K562 (cell line): ENCODE results near the gene MYL4. TPM values are rescaled to one million over a fixed set of nuclear protein-coding genes. Genes with fewer than 3 reads are reported as not detected.
A peak's percentile ranks its signal among the peaks of the same experiment; 100 is the strongest.

Source experiments
- CBFA2T2 ChIP-seq: fragments of 450-650 bp; conservative IDR thresholded peaks from 2 replicates; pipeline ENCODE4 v1.6.1; 2017; ENCODE audit warnings: mild to moderate bottlenecking
- CEBPG ChIP-seq, 3 experiments: fragments of 200-800 bp in 1 of 3; sonication (Bioruptor generic) in 1 of 3; sonication (generic) in 1 of 3; formaldehyde crosslinking in 1 of 3; IDR thresholded peaks in 2 of 3; conservative IDR thresholded peaks in 1 of 3; 2 replicates each; pipeline versions ENCODE4 v1.6.1 to v1.8.0; 2016 to 2022; ENCODE audit warnings: missing compliant biosample characterization in 2 of 3, missing genetic modification characterization in 2 of 3, mild to moderate bottlenecking in 1 of 3, missing genetic modification reagents in 1 of 3
- CSDE1 ChIP-seq, 2 experiments: fragments of 450-650 bp; IDR thresholded peaks; 2 replicates each; pipeline ENCODE4 v1.6.1; 2016; ENCODE audit warnings: mild to moderate bottlenecking in 1 of 2
- FOXM1 ChIP-seq, 2 experiments: fragments of 450-650 bp in 1 of 2; sonication (generic) in 1 of 2; formaldehyde crosslinking in 1 of 2; IDR thresholded peaks; 2 replicates each; pipeline versions ENCODE4 v1.6.1 to v1.9.0; 2017 to 2022; ENCODE audit warnings: low read depth in 2 of 2, mild to moderate bottlenecking in 2 of 2, missing genetic modification reagents in 1 of 2, moderate library complexity in 1 of 2
- HSF4 ChIP-seq: fragments of 250-450 bp; sonication (Bioruptor Pico); IDR thresholded peaks from 2 replicates; pipeline ENCODE4 v2.1.2; 2022; ENCODE audit warnings: mild to moderate bottlenecking, moderate library complexity, borderline replicate concordance
- MLLT1 ChIP-seq, 2 experiments: fragments of 450-650 bp; IDR thresholded peaks; 2 replicates each; pipeline ENCODE4 v1.6.1; 2016
- NFE2 ChIP-seq: IDR thresholded peaks from 2 replicates; pipeline ENCODE4 v1.6.1; 2014; ENCODE audit warnings: antibody characterized with exemption, low read depth
- NR1H2 ChIP-seq: sonication (generic); formaldehyde crosslinking; IDR thresholded peaks from 2 replicates; pipeline ENCODE4 v1.4.0; 2020; ENCODE audit warnings: mild to moderate bottlenecking, missing genetic modification reagents
- PTBP1 ChIP-seq: fragments of 200-400 bp; formaldehyde crosslinking; IDR thresholded peaks from 2 replicates; pipeline ENCODE4 v1.6.1; 2017; ENCODE audit warnings: low read depth, low read length
- SIN3B ChIP-seq: fragments of 450-650 bp; IDR thresholded peaks from 2 replicates; pipeline ENCODE4 v1.6.1; 2017; ENCODE audit warnings: low read depth, mild to moderate bottlenecking, moderate library complexity
- TARDBP ChIP-seq: fragments of 450-650 bp; IDR thresholded peaks from 2 replicates; pipeline ENCODE4 v1.6.1; 2016
- U2AF1 ChIP-seq: fragments of 200-400 bp; formaldehyde crosslinking; optimal IDR thresholded peaks from 2 replicates; pipeline ENCODE3; 2017; ENCODE audit warnings: mild to moderate bottlenecking, low read depth, low read length, moderate library complexity
- ZBED1 ChIP-seq: IDR thresholded peaks from 2 replicates; pipeline ENCODE4 v1.6.1; 2014
- ZFPM2 ChIP-seq: fragments of 250-450 bp; sonication (Bioruptor Pico); IDR thresholded peaks from 2 replicates; pipeline ENCODE4 v1.5.1; 2022; ENCODE audit warnings: mild to moderate bottlenecking
- polyA plus RNA-seq, 8 experiments: library from polyadenylated mRNA; depleted of rRNA in 4 of 8; stranded (reverse) in 5 of 8; unstranded in 3 of 8; fragments of >200 nt; fragmentation: Nextera tagmentation in 2 of 8; fragmentation: Illumina TruSeq in 1 of 8; extraction: Ambion mirVana in 2 of 8; extraction: Trizol in 1 of 8; gene quantifications; 2 replicates each; pipeline versions ENCODE4 v1.2.1 to v1.2.3, GENCODE V29; 2011 to 2014; ENCODE audit warnings: inconsistent platforms in 1 of 8, missing spikeins in 1 of 8
- total RNA-seq, 7 experiments: library from RNA; depleted of rRNA in 6 of 7; stranded (reverse); fragments of >200 nt in 6 of 7; fragmentation: Illumina TruSeq in 2 of 7; extraction: Trizol in 2 of 7; gene quantifications; 2 replicates each; pipeline versions ENCODE4 v1.2.1 to v1.2.3, GENCODE V29; 2011 to 2021; ENCODE audit warnings: low replicate concordance in 1 of 7
- TF ChIP-seq, protein P1 (sequence below): sonication (generic); formaldehyde crosslinking; IDR thresholded peaks from 2 replicates; pipeline ENCODE4 v1.8.0; 2022; ENCODE audit warnings: mild to moderate bottlenecking, missing genetic modification reagents
- TF ChIP-seq, protein P2 (sequence below): IDR thresholded peaks from 2 replicates; pipeline ENCODE4 v1.6.1; 2011; ENCODE audit not compliant: insufficient read length; ENCODE audit errors: extremely low read depth
- TF ChIP-seq, protein P3 (sequence below): sonication (generic); formaldehyde crosslinking; IDR thresholded peaks from 2 replicates; pipeline ENCODE4 v1.8.1; 2023; ENCODE audit warnings: mild to moderate bottlenecking, missing genetic modification reagents

MYL4 gene
- total and polyA plus RNA-seq, 9 of the 15 experiments (the other 6 are each of a cell fraction or from before 2014, with no cell fraction given), result 117 to 423 (median 221) TPM

- TF ChIP-seq, protein P1, sequence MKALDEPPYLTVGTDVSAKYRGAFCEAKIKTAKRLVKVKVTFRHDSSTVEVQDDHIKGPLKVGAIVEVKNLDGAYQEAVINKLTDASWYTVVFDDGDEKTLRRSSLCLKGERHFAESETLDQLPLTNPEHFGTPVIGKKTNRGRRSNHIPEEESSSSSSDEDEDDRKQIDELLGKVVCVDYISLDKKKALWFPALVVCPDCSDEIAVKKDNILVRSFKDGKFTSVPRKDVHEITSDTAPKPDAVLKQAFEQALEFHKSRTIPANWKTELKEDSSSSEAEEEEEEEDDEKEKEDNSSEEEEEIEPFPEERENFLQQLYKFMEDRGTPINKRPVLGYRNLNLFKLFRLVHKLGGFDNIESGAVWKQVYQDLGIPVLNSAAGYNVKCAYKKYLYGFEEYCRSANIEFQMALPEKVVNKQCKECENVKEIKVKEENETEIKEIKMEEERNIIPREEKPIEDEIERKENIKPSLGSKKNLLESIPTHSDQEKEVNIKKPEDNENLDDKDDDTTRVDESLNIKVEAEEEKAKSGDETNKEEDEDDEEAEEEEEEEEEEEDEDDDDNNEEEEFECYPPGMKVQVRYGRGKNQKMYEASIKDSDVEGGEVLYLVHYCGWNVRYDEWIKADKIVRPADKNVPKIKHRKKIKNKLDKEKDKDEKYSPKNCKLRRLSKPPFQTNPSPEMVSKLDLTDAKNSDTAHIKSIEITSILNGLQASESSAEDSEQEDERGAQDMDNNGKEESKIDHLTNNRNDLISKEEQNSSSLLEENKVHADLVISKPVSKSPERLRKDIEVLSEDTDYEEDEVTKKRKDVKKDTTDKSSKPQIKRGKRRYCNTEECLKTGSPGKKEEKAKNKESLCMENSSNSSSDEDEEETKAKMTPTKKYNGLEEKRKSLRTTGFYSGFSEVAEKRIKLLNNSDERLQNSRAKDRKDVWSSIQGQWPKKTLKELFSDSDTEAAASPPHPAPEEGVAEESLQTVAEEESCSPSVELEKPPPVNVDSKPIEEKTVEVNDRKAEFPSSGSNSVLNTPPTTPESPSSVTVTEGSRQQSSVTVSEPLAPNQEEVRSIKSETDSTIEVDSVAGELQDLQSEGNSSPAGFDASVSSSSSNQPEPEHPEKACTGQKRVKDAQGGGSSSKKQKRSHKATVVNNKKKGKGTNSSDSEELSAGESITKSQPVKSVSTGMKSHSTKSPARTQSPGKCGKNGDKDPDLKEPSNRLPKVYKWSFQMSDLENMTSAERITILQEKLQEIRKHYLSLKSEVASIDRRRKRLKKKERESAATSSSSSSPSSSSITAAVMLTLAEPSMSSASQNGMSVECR (CRISPR knock-in tag), result peak; percentile 38; the same call in 1 of the 2 replicates
- TF ChIP-seq PTBP1, result no peak
- TF ChIP-seq, protein P2, sequence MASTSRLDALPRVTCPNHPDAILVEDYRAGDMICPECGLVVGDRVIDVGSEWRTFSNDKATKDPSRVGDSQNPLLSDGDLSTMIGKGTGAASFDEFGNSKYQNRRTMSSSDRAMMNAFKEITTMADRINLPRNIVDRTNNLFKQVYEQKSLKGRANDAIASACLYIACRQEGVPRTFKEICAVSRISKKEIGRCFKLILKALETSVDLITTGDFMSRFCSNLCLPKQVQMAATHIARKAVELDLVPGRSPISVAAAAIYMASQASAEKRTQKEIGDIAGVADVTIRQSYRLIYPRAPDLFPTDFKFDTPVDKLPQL, result no peak
- no peak for TF ChIP-seq U2AF1
- peak; percentile 93 for TF ChIP-seq CBFA2T2
- TF ChIP-seq CEBPG (CRISPR knock-in tag; IDR thresholded peaks at IDR 0.05), result no peak
- TF ChIP-seq CEBPG (tag; conservative IDR thresholded peaks at IDR 0.05 in 1 of 2, IDR thresholded peaks at IDR 0.05 in 1 of 2), result no peak
- TF ChIP-seq, protein P3, sequence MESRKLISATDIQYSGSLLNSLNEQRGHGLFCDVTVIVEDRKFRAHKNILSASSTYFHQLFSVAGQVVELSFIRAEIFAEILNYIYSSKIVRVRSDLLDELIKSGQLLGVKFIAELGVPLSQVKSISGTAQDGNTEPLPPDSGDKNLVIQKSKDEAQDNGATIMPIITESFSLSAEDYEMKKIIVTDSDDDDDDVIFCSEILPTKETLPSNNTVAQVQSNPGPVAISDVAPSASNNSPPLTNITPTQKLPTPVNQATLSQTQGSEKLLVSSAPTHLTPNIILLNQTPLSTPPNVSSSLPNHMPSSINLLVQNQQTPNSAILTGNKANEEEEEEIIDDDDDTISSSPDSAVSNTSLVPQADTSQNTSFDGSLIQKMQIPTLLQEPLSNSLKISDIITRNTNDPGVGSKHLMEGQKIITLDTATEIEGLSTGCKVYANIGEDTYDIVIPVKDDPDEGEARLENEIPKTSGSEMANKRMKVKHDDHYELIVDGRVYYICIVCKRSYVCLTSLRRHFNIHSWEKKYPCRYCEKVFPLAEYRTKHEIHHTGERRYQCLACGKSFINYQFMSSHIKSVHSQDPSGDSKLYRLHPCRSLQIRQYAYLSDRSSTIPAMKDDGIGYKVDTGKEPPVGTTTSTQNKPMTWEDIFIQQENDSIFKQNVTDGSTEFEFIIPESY, result no peak
- no peak; the same call in 1 of the 2 replicates for TF ChIP-seq ZBED1
- TF ChIP-seq ZFPM2 (CRISPR knock-in tag), result no peak
- TF ChIP-seq SIN3B, result no peak
- TF ChIP-seq FOXM1 (IDR thresholded peaks at IDR 0.05; ENCODE audit: low read depth), result peak; percentile 77
- TF ChIP-seq FOXM1 (CRISPR knock-in tag; IDR thresholded peaks at IDR 0.05; ENCODE audit: low read depth), result no peak
- TF ChIP-seq HSF4, result peak; percentile 49; the same call in 1 of the 2 replicates
- no peak for TF ChIP-seq CSDE1 (IDR thresholded peaks at IDR 0.05)
- 0 out of 4 replicates have a peak, but pooled peaks of 1 of the 2 experiments have one; percentile 14 for TF ChIP-seq MLLT1 (IDR thresholded peaks at IDR 0.05)
- TF ChIP-seq NFE2, result no peak
- no peak for TF ChIP-seq TARDBP
- TF ChIP-seq NR1H2 (CRISPR knock-in tag), result no peak
These were observed 9.8 kb downstream of the MYL4 start (continued) for GRCh38 chr17:47218896-47219430.
